ENCODE results near the gene KRTAP10-4.

KRTAP10-4 gene

DNA sequence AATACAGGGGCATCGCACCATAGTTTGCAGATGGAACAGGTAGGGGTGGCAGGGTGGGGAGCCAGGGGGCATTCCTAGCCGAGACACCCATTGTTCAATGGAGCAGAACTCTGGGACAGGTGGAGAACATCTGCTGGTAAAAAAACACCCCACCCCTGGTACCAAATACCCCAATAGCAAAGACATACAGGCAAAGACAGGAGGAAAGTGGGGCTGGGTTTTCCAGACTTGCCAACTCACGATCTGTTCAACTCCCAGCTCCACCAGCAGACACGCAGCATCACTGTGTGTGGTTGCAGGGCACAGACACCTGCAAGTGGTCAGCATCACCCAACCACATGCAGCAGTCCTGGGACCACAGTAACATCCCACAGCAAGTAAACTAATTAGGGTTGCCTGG lies 38.0 kb downstream of the KRTAP10-4 start:
- Histone ChIP-seq H3K79me2 (ENCODE audit: control insufficient read depth, low read length) (no peaks in the 10 kb centered on the region), H3F3A (ENCODE audit: control insufficient read depth, insufficient read depth) (no peaks in the 10 kb centered on the region), H3K27me3 (ENCODE audit: control insufficient read depth, low read length) (no peaks in the 10 kb centered on the region), H4K20me1 (ENCODE audit: control insufficient read depth, insufficient read depth, low read depth, low read length) (no peaks in the 10 kb centered on the region), H3K36me3 (ENCODE audit: control insufficient read depth, low read length) (no peaks in the 10 kb centered on the region), H3K27ac (ENCODE audit: low read depth, low read length) (no peak overlapping the region), H3K4me2 (ENCODE audit: low read length) (no peak overlapping the region), H3K9me2 (replicated peaks; ENCODE audit: control insufficient read depth, low read length) (no peaks in the 10 kb centered on the region), H3K4me3 (ENCODE audit: low read length) (no peak overlapping the region), H3K4me1 (ENCODE audit: control insufficient read depth, low read length) (no peaks in the 10 kb centered on the region), H3K9me3 (ENCODE audit: control insufficient read depth, insufficient read depth, low read length) (peaks cover 17% of the 10 kb centered on the region)
- TF ChIP-seq, protein P1, sequence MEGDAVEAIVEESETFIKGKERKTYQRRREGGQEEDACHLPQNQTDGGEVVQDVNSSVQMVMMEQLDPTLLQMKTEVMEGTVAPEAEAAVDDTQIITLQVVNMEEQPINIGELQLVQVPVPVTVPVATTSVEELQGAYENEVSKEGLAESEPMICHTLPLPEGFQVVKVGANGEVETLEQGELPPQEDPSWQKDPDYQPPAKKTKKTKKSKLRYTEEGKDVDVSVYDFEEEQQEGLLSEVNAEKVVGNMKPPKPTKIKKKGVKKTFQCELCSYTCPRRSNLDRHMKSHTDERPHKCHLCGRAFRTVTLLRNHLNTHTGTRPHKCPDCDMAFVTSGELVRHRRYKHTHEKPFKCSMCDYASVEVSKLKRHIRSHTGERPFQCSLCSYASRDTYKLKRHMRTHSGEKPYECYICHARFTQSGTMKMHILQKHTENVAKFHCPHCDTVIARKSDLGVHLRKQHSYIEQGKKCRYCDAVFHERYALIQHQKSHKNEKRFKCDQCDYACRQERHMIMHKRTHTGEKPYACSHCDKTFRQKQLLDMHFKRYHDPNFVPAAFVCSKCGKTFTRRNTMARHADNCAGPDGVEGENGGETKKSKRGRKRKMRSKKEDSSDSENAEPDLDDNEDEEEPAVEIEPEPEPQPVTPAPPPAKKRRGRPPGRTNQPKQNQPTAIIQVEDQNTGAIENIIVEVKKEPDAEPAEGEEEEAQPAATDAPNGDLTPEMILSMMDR (IDR thresholded peaks at IDR 0.05; ENCODE audit: low read depth, low read length, poor library complexity, severe bottlenecking): no peak
- no peak for TF ChIP-seq EZH2phosphoT487 (IDR thresholded peaks at IDR 0.05; ENCODE audit: borderline replicate concordance, low read length)

DNA sequence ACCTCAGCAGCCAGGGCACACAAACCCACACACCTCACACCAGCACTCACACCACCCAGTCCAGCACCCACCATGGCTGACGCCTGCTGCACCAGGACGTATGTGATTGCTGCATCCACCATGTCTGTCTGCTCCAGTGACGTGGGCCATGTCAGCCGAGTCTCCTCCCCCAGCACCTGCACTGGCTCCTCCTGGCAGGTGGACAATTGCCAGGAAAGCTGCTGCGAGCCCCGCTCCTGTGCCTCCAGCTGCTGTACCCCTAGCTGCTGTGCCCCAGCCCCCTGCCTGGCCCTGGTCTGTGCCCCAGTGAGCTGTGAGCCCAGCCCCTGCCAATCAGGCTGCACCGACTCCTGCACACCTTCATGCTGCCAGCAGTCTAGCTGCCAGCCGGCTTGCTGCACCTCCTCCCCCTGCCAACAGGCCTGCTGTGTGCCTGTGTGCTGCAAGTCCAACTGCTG lies 38.5 kb downstream of the KRTAP10-4 start, which contains the start of gene KRTAP10-8:
KRTAP10-8 (plus strand) TSS at position 51 of the 458 bp plus-strand sequence; CDS start at position 73, 22 bp downstream.
- Histone ChIP-seq H3K27ac (ENCODE audit: low read depth, low read length) (no peak within 1 kb of the TSS), H3K9me2 (replicated peaks; ENCODE audit: control insufficient read depth, low read length) (no peaks in the 10 kb centered on the region), H3K79me2 (ENCODE audit: control insufficient read depth, low read length) (no peaks in the 10 kb centered on the region), H3K4me1 (ENCODE audit: control insufficient read depth, low read length) (no peaks in the 10 kb centered on the region), H3F3A (ENCODE audit: control insufficient read depth, insufficient read depth) (no peaks in the 10 kb centered on the region), H3K36me3 (ENCODE audit: control insufficient read depth, low read length) (no peaks in the 10 kb centered on the region), H3K27me3 (ENCODE audit: control insufficient read depth, low read length) (no peaks in the 10 kb centered on the region), H4K20me1 (ENCODE audit: control insufficient read depth, insufficient read depth, low read depth, low read length) (no peaks in the 10 kb centered on the region), H3K9me3 (ENCODE audit: control insufficient read depth, insufficient read depth, low read length) (peaks cover 17% of the 10 kb centered on the region), H3K4me2 (ENCODE audit: low read length) (no peak within 1 kb of the TSS), H3K4me3 (ENCODE audit: low read length) (no peak within 1 kb of the TSS)
- TF ChIP-seq, protein P1 (IDR thresholded peaks at IDR 0.05; ENCODE audit: low read depth, low read length, poor library complexity, severe bottlenecking): no peak
- TF ChIP-seq EZH2phosphoT487 (IDR thresholded peaks at IDR 0.05; ENCODE audit: borderline replicate concordance, low read length): no peak

DNA sequence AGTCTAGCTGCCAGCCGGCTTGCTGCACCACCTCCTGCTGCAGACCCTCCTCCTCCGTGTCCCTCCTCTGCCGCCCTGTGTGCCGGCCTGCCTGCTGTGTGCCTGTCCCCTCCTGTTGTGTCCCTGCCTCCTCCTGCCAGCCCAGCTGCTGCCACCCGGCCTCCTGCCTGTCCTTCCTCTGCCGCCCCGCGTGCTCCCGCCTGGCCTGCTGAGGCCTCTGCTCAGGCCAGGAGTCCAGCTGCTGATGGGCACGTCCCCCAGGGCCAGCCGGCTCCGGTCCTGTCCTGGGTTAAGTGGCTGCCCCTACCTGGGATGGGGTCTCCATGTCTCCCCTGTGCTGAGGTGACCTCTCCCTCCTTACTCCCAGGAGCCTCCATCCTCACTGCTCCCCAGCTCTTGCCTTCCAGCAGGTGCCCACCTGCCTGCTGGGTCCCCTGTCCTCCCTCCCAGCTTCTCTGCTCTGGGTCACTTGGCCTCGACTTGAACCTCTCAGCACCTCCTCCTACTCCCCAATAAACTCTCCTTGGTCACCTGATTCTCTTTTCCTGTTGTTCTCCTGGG lies 39.2 kb downstream of the KRTAP10-4 start:
- Histone ChIP-seq H3K9me2 (replicated peaks; ENCODE audit: control insufficient read depth, low read length) (no peaks in the 10 kb centered on the region), H3K9me3 (ENCODE audit: control insufficient read depth, insufficient read depth, low read length) (peaks cover 17% of the 10 kb centered on the region), H3K79me2 (ENCODE audit: control insufficient read depth, low read length) (no peaks in the 10 kb centered on the region), H3K36me3 (ENCODE audit: control insufficient read depth, low read length) (no peaks in the 10 kb centered on the region), H3K27ac (ENCODE audit: low read depth, low read length) (no peak overlapping the region), H3F3A (ENCODE audit: control insufficient read depth, insufficient read depth) (no peaks in the 10 kb centered on the region), H3K27me3 (ENCODE audit: control insufficient read depth, low read length) (no peaks in the 10 kb centered on the region), H3K4me1 (ENCODE audit: control insufficient read depth, low read length) (no peaks in the 10 kb centered on the region), H3K4me2 (ENCODE audit: low read length) (no peak overlapping the region), H3K4me3 (ENCODE audit: low read length) (no peak overlapping the region), H4K20me1 (ENCODE audit: control insufficient read depth, insufficient read depth, low read depth, low read length) (no peaks in the 10 kb centered on the region)
- TF ChIP-seq EZH2phosphoT487 (IDR thresholded peaks at IDR 0.05; ENCODE audit: borderline replicate concordance, low read length): no peak
- TF ChIP-seq, protein P1 (IDR thresholded peaks at IDR 0.05; ENCODE audit: low read depth, low read length, poor library complexity, severe bottlenecking): no peak
